ENCODE results near the gene ARHGAP15.

GRCh38 chr2:143162123-143162837 is 33.1 kb downstream of the ARHGAP15 start:
- TF ChIP-seq ELF4 (IDR thresholded peaks at IDR 0.05) = no peak
- no peak for TF ChIP-seq SP1 (IDR thresholded peaks at IDR 0.05)

All from HEK293T (cell line).